ENCODE measurements around the gene MESD. TPM values are rescaled to one million over a fixed set of nuclear protein-coding genes. Genes with fewer than 3 reads are reported as not detected.

Gene MESD
- total RNA-seq, 1 experiment from 2014 or later = 21.2 TPM

DNA sequence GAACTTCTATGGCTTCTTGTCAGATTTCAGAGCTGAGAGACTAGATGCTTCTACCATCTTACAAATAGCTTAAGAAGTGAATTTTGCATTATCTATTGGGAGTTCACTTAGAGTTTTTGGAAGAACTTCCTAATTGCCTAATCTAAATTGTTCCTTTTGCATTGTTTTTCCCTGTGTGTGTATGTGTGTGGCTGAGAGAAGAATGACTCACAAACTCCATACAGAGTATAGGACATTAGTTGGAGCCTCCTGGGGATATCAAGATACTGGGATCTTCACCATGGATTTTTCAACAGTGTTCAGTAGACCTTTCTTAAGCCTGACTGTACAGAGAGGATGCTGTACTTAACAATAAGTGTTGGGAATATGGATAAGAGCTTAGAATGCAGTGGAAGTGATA lies 22.0 kb upstream of the MESD start:
- ATAC-seq = no peak
- Histone ChIP-seq H4K20me1 (ENCODE audit: low read length) (0 out of 2 replicates have a peak, but pooled peaks cover 8% of the 10 kb centered on the region), H3K27ac (ENCODE audit: low read length) (no peak overlapping the region), H3F3A (ENCODE audit: low read length, unreplicated experiment) (no peaks in the 10 kb centered on the region), H3K4me2 (ENCODE audit: low read length) (no peak overlapping the region), H3K4me3 (ENCODE audit: low read length) (no peak overlapping the region), H3K9me2 (replicated peaks; ENCODE audit: low read length) (no peaks in the 10 kb centered on the region), H3K79me2 (ENCODE audit: low read length) (peaks cover 47% of the 10 kb centered on the region), H3K36me3 (ENCODE audit: low read depth, low read length) (no peaks in the 10 kb centered on the region), H3K9ac (ENCODE audit: low read length) (no peak overlapping the region), H3K27me3 (ENCODE audit: low read length) (no peaks in the 10 kb centered on the region), H3K9me3 (ENCODE audit: low read length) (no peaks in the 10 kb centered on the region), H2AFZ (ENCODE audit: low read length) (no peak overlapping the region), H3K4me1 (ENCODE audit: insufficient read depth, low read length) (0 out of 2 replicates have a peak, but pooled peaks cover 12% of the 10 kb centered on the region)
- intact Hi-C loops (cut with micrococcal nuclease) = no loop called here
- DNase-seq = no peak
- TF ChIP-seq, protein P1, sequence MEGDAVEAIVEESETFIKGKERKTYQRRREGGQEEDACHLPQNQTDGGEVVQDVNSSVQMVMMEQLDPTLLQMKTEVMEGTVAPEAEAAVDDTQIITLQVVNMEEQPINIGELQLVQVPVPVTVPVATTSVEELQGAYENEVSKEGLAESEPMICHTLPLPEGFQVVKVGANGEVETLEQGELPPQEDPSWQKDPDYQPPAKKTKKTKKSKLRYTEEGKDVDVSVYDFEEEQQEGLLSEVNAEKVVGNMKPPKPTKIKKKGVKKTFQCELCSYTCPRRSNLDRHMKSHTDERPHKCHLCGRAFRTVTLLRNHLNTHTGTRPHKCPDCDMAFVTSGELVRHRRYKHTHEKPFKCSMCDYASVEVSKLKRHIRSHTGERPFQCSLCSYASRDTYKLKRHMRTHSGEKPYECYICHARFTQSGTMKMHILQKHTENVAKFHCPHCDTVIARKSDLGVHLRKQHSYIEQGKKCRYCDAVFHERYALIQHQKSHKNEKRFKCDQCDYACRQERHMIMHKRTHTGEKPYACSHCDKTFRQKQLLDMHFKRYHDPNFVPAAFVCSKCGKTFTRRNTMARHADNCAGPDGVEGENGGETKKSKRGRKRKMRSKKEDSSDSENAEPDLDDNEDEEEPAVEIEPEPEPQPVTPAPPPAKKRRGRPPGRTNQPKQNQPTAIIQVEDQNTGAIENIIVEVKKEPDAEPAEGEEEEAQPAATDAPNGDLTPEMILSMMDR (conservative IDR thresholded peaks at IDR 0.05; ENCODE audit: low read depth, low read length) = no peak
- no peak for TF ChIP-seq EZH2phosphoT487 (IDR thresholded peaks at IDR 0.05; ENCODE audit: borderline replicate concordance, low read length)
- TF ChIP-seq EZH2 (IDR thresholded peaks at IDR 0.05; ENCODE audit: low read length, unreplicated experiment) = no peak
- ChIA-PET CTCF (no interaction called here), POLR2A (ENCODE audit: unreplicated experiment) (no interaction called here)
- BruUV-seq (replicated peaks) = no TSS peak

- no peak overlapping the region for H3K9ac ChIP-seq (ENCODE audit: low read length)
- H3K4me3 ChIP-seq (ENCODE audit: low read length) = no peak overlapping the region
- no TSS peak for BruUV-seq (replicated peaks)
- no peak overlapping the region for H3K4me2 ChIP-seq (ENCODE audit: low read length)
- peaks cover 61% of the 10 kb centered on the region for H3K79me2 ChIP-seq (ENCODE audit: low read length)
- H3K9me3 ChIP-seq (ENCODE audit: low read length) = no peaks in the 10 kb centered on the region
- no peaks in the 10 kb centered on the region for H3K36me3 ChIP-seq (ENCODE audit: low read depth, low read length)
- intact Hi-C loops (cut with micrococcal nuclease) = no loop called here
- H2AFZ ChIP-seq (ENCODE audit: low read length) = no peak overlapping the region
- H3K9me2 ChIP-seq (replicated peaks; ENCODE audit: low read length) = no peaks in the 10 kb centered on the region
- no peaks in the 10 kb centered on the region for H3F3A ChIP-seq (ENCODE audit: low read length, unreplicated experiment)
- no peak overlapping the region for H3K27ac ChIP-seq (ENCODE audit: low read length)
- H3K27me3 ChIP-seq (ENCODE audit: low read length) = no peaks in the 10 kb centered on the region
- 0 out of 2 replicates have a peak, but pooled peaks cover 8% of the 10 kb centered on the region for H4K20me1 ChIP-seq (ENCODE audit: low read length)
- ChIA-PET POLR2A (ENCODE audit: unreplicated experiment) (no interaction called here), CTCF (no interaction called here)
- DNase-seq (no peak), ATAC-seq (no peak)
- 0 out of 2 replicates have a peak, but pooled peaks cover 20% of the 10 kb centered on the region for H3K4me1 ChIP-seq (ENCODE audit: insufficient read depth, low read length)
- no peak for TF ChIP-seq EZH2phosphoT487 (IDR thresholded peaks at IDR 0.05; ENCODE audit: borderline replicate concordance, low read length)
- TF ChIP-seq, protein P1 (conservative IDR thresholded peaks at IDR 0.05; ENCODE audit: low read depth, low read length) = no peak
- TF ChIP-seq EZH2 (IDR thresholded peaks at IDR 0.05; ENCODE audit: low read length, unreplicated experiment) = no peak
Measured at GRCh38 chr15:81010086-81010485, 20.5 kb upstream of the MESD start.

- ChIA-PET POLR2A (ENCODE audit: unreplicated experiment) (no interaction called here), CTCF (no interaction called here)
- Histone ChIP-seq H3K36me3 (ENCODE audit: low read depth, low read length) (no peaks in the 10 kb centered on the region), H3K27me3 (ENCODE audit: low read length) (no peaks in the 10 kb centered on the region), H3K9me3 (ENCODE audit: low read length) (no peaks in the 10 kb centered on the region), H3K4me1 (ENCODE audit: insufficient read depth, low read length) (peaks cover 36% of the 10 kb centered on the region; the same call in 1 of the 2 replicates), H3K4me3 (ENCODE audit: low read length) (no peak overlapping the region), H3K9ac (ENCODE audit: low read length) (no peak overlapping the region), H3K27ac (ENCODE audit: low read length) (no peak overlapping the region), H2AFZ (ENCODE audit: low read length) (no peak overlapping the region), H3K79me2 (ENCODE audit: low read length) (peaks cover 79% of the 10 kb centered on the region), H3F3A (ENCODE audit: low read length, unreplicated experiment) (no peaks in the 10 kb centered on the region), H3K9me2 (replicated peaks; ENCODE audit: low read length) (no peaks in the 10 kb centered on the region), H3K4me2 (ENCODE audit: low read length) (no peak overlapping the region), H4K20me1 (ENCODE audit: low read length) (peaks cover 12% of the 10 kb centered on the region; the same call in 1 of the 2 replicates)
- intact Hi-C loops (cut with micrococcal nuclease) = loop anchor here (10.0 kb wide), 1 partner anchor 256 kb away; no protein-coding TSS in a partner anchor
- peak; percentile 81 for ATAC-seq
- BruUV-seq (replicated peaks) = no TSS peak
- TF ChIP-seq EZH2 (IDR thresholded peaks at IDR 0.05; ENCODE audit: low read length, unreplicated experiment) (no peak), EZH2phosphoT487 (IDR thresholded peaks at IDR 0.05; ENCODE audit: borderline replicate concordance, low read length) (no peak)
- TF ChIP-seq, protein P1 (conservative IDR thresholded peaks at IDR 0.05; ENCODE audit: low read depth, low read length) = no peak
- peak; percentile 54 for DNase-seq
Measured at GRCh38 chr15:81008312-81008711, 18.7 kb upstream of the MESD start.

Data from PC-3 (cell line).